ENCODE data around the gene TMPRSS5. TPM values are rescaled to one million over a fixed set of nuclear protein-coding genes. Genes with fewer than 3 reads are reported as not detected.

TMPRSS5 gene
- total RNA-seq, 1 donor from 2014 or later: not detected

DNA sequence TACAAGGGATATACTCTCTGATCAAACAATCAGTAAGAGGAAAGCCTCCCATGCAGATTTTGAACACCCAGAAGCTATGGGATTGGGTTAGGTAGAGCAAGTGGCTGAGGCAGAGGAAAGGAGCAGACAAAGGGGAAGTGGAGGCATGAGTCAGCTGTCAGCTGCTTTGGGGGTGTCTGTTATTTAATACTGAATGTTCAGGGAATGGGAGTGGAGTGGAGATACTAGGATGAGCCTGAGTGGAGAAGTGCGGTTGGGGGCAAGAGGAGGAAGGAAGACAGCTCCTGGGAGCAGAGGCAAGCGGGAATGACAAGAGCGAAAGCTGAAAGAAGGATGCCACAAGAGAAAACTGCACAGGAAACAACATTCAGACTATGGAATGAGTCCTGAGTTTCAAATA is 22.7 kb upstream of the TMPRSS5 start:
- H3K4me1 Mint-ChIP-seq: peaks cover 6% of the 10 kb centered on the region
- peaks cover 5% of the 10 kb centered on the region for H3F3A ChIP-seq (ENCODE audit: low read depth)
- H3K27me3 ChIP-seq: no peaks in the 10 kb centered on the region
- TF ChIP-seq, protein P1, sequence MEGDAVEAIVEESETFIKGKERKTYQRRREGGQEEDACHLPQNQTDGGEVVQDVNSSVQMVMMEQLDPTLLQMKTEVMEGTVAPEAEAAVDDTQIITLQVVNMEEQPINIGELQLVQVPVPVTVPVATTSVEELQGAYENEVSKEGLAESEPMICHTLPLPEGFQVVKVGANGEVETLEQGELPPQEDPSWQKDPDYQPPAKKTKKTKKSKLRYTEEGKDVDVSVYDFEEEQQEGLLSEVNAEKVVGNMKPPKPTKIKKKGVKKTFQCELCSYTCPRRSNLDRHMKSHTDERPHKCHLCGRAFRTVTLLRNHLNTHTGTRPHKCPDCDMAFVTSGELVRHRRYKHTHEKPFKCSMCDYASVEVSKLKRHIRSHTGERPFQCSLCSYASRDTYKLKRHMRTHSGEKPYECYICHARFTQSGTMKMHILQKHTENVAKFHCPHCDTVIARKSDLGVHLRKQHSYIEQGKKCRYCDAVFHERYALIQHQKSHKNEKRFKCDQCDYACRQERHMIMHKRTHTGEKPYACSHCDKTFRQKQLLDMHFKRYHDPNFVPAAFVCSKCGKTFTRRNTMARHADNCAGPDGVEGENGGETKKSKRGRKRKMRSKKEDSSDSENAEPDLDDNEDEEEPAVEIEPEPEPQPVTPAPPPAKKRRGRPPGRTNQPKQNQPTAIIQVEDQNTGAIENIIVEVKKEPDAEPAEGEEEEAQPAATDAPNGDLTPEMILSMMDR (IDR thresholded peaks at IDR 0.05): no peak
- TF ChIP-seq EZH2phosphoT487 (IDR thresholded peaks at IDR 0.05) (no peak), EZH2 (IDR thresholded peaks at IDR 0.05) (no peak)
- DNase-seq (ENCODE audit: low spot score): no peak
- H3K4me1 ChIP-seq: no peaks in the 10 kb centered on the region
- no peaks in the 10 kb centered on the region for H3K9me3 Mint-ChIP-seq
- H2AFZ ChIP-seq (replicated peaks): no peak overlapping the region
- no peak overlapping the region for H3K27ac ChIP-seq
- no peak overlapping the region for H3K4me3 ChIP-seq
- peaks cover 2% of the 10 kb centered on the region for H3K27me3 Mint-ChIP-seq (ENCODE audit: insufficient read depth, low read depth)
- H3K27ac Mint-ChIP-seq: no peak overlapping the region
- no peak overlapping the region for H3K9ac ChIP-seq
- peaks cover 6% of the 10 kb centered on the region for H3K36me3 Mint-ChIP-seq
- H3K9me3 ChIP-seq (ENCODE audit: low read depth): no peaks in the 10 kb centered on the region
- H3K4me3 Mint-ChIP-seq: no peak overlapping the region
- H3K79me2 ChIP-seq (ENCODE audit: low read depth): no peaks in the 10 kb centered on the region
- H3K4me2 ChIP-seq: no peak overlapping the region
- H3K36me3 ChIP-seq: peaks cover 3% of the 10 kb centered on the region
- no peaks in the 10 kb centered on the region for H4K20me1 ChIP-seq (ENCODE audit: low read depth)

DNA sequence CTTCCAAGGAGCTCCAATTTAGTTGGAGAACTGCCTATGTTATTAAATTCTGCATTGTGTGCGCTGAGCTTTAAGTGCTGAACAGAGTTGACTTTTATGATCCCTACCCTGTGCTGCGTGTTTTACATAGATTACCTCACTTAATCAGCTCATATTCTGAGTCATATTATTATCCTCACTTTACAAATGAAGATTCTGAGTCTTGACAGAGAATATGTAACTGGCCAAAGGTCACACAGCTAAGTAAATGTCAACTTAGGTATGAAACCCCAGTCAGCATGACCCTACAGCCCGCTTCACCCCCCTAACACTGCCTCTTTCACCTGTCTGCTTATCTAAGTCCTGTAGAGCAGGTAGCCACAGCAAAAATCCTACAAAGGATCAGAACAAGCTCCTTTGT is 19.8 kb upstream of the TMPRSS5 start:
- Mint-ChIP-seq H3K4me3 (no peak overlapping the region), H3K4me1 (peaks cover 11% of the 10 kb centered on the region)

DNA sequence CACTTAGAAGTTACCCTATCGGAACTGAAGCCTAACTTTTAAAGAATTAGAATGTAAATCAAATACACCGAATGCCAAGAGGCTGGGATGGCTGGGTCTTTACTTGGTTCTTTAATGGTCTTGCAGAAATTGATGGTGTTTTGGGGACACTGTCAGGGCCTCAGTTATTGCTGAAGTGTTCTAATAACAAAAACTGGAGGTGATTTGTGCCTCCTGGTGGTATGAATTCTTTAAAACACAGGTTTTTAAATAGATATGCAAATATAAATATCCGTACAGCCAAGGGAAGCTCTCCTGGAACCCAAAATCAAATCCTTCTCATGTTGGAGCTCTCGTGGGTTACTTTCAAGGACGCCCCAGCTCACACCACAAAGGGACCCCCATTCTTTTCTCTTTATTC is 19.3 kb upstream of the TMPRSS5 start:
- H2AFZ ChIP-seq (replicated peaks): no peak overlapping the region
- Mint-ChIP-seq H3K4me1 (peaks cover 9% of the 10 kb centered on the region), H3K27me3 (ENCODE audit: insufficient read depth, low read depth) (peaks cover 2% of the 10 kb centered on the region), H3K9me3 (no peaks in the 10 kb centered on the region), H3K36me3 (peaks cover 3% of the 10 kb centered on the region), H3K4me3 (no peak overlapping the region), H3K27ac (no peak overlapping the region)
- no peak overlapping the region for H3K4me2 ChIP-seq
- no peaks in the 10 kb centered on the region for H3K9me3 ChIP-seq (ENCODE audit: low read depth)
- no peaks in the 10 kb centered on the region for H3K27me3 ChIP-seq
- no peaks in the 10 kb centered on the region for H3K79me2 ChIP-seq (ENCODE audit: low read depth)
- no peak overlapping the region for H3K4me3 ChIP-seq
- no peak for DNase-seq (ENCODE audit: low spot score)
- H4K20me1 ChIP-seq (ENCODE audit: low read depth): no peaks in the 10 kb centered on the region
- no peaks in the 10 kb centered on the region for H3K4me1 ChIP-seq
- H3K9ac ChIP-seq: no peak overlapping the region
- H3F3A ChIP-seq (ENCODE audit: low read depth): no peaks in the 10 kb centered on the region
- no peaks in the 10 kb centered on the region for H3K36me3 ChIP-seq
- no peak overlapping the region for H3K27ac ChIP-seq
- TF ChIP-seq, protein P1 (IDR thresholded peaks at IDR 0.05): no peak
- no peak for TF ChIP-seq EZH2phosphoT487 (IDR thresholded peaks at IDR 0.05)

More for the DNA sequence above, 19.8 kb upstream of the TMPRSS5 start:
- Histone ChIP-seq H3F3A (ENCODE audit: low read depth) (no peaks in the 10 kb centered on the region), H3K27me3 (no peaks in the 10 kb centered on the region), H3K9me3 (ENCODE audit: low read depth) (no peaks in the 10 kb centered on the region), H3K4me3 (no peak overlapping the region), H3K4me2 (no peak overlapping the region), H3K79me2 (ENCODE audit: low read depth) (no peaks in the 10 kb centered on the region), H2AFZ (replicated peaks) (no peak overlapping the region), H3K9ac (no peak overlapping the region), H3K4me1 (no peaks in the 10 kb centered on the region), H3K27ac (no peak overlapping the region), H3K36me3 (no peaks in the 10 kb centered on the region), H4K20me1 (ENCODE audit: low read depth) (no peaks in the 10 kb centered on the region)
- Mint-ChIP-seq H3K36me3 (no peaks in the 10 kb centered on the region), H3K27ac (no peak overlapping the region), H3K27me3 (ENCODE audit: insufficient read depth, low read depth) (peaks cover 2% of the 10 kb centered on the region), H3K9me3 (no peaks in the 10 kb centered on the region)
- no peak for DNase-seq (ENCODE audit: low spot score)
- TF ChIP-seq EZH2phosphoT487 (IDR thresholded peaks at IDR 0.05) (no peak), EZH2 (IDR thresholded peaks at IDR 0.05) (no peak)
- TF ChIP-seq, protein P1 (IDR thresholded peaks at IDR 0.05): no peak
